Measurements from ENCODE around the gene DLG5. TPM values are rescaled to one million over a fixed set of nuclear protein-coding genes. Genes with fewer than 3 reads are reported as not detected.

The DLG5 gene
- total and polyA plus RNA-seq, 10 of the 15 experiments (the other 5 are each of a cell fraction or from before 2014, with no cell fraction given): 0.18 to 6.6 (median 2.7) TPM

- CTCF ChIA-PET: interaction anchor here (1.2 kb wide), 1 partner anchor 10 kb away, joined by 5 read pairs; no protein-coding TSS in a partner anchor
- Histone ChIP-seq H3K27ac (ENCODE audit: control insufficient read depth, insufficient read depth) (no peak overlapping the region), H3K79me2 (ENCODE audit: control insufficient read depth, insufficient read depth, low read length) (no peaks in the 10 kb centered on the region), H3K9me3 (replicated peaks; ENCODE audit: control insufficient read depth, insufficient read depth, low read length) (no peaks in the 10 kb centered on the region), H3K9ac (ENCODE audit: control insufficient read depth, insufficient read depth, low read length) (no peak overlapping the region), H3K36me3 (ENCODE audit: control insufficient read depth in 2 of 2, insufficient read depth in 2 of 2, low read length in 1 of 2) (peaks cover 0 to 5% of the 10 kb centered on the region in 2 experiments; a peak in 2 of 4 replicates), H4K20me1 (ENCODE audit: control insufficient read depth, insufficient read depth) (no peaks in the 10 kb centered on the region), H2AFZ (ENCODE audit: control insufficient read depth, low read depth, low read length) (no peak overlapping the region), H3K4me1 (ENCODE audit: control insufficient read depth, insufficient read depth, low read length) (no peaks in the 10 kb centered on the region), H3K4me2 (ENCODE audit: control insufficient read depth, insufficient read depth) (no peak overlapping the region), H3K4me3 (no peak overlapping the region), H3K27me3 (replicated peaks in 1 of 2; ENCODE audit: control insufficient read depth in 2 of 2, insufficient read depth in 2 of 2, low read length in 1 of 2) (no peaks in the 10 kb centered on the region)
- FAIRE-seq (no peak), DNase-seq (ENCODE audit: low read depth, low spot score) (no peak), ATAC-seq (no peak)
- RAD21 ChIA-PET (ENCODE audit: unreplicated experiment): interaction anchor here (0.6 kb wide), 1 partner anchor 60 kb away, joined by 3 read pairs; no protein-coding TSS in a partner anchor
- SMC1A ChIA-PET (ENCODE audit: uncharacterized antibody, unreplicated experiment): no interaction called here
- intact Hi-C loops (cut with micrococcal nuclease; ENCODE audit: unreplicated experiment): no loop called here
- 88% methylated on average over 5 of the region's 5 CpGs for WGBS (ENCODE audit: insufficient coverage, insufficient replicate concordance, low lambda C conversion rate, missing lambda C conversion rate)
- no TSS peak for BruUV-seq (replicated peaks)
- in situ Hi-C loops (cut with MboI): no loop called here
- POLR2A ChIA-PET: no interaction called here
- TF ChIP-seq EGR1 (IDR thresholded peaks at IDR 0.05; ENCODE audit: borderline replicate concordance in 1 of 2, low read depth in 2 of 2, low read length in 2 of 2) (no peak), FOXK2 (IDR thresholded peaks at IDR 0.05) (no peak), ZNF217 (IDR thresholded peaks at IDR 0.05) (no peak)
- TF ChIP-seq, protein P1, sequence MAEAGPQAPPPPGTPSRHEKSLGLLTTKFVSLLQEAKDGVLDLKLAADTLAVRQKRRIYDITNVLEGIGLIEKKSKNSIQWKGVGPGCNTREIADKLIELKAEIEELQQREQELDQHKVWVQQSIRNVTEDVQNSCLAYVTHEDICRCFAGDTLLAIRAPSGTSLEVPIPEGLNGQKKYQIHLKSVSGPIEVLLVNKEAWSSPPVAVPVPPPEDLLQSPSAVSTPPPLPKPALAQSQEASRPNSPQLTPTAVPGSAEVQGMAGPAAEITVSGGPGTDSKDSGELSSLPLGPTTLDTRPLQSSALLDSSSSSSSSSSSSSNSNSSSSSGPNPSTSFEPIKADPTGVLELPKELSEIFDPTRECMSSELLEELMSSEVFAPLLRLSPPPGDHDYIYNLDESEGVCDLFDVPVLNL (IDR thresholded peaks at IDR 0.05; ENCODE audit: low read depth, low read length): no peak
- TF ChIP-seq, protein P2, sequence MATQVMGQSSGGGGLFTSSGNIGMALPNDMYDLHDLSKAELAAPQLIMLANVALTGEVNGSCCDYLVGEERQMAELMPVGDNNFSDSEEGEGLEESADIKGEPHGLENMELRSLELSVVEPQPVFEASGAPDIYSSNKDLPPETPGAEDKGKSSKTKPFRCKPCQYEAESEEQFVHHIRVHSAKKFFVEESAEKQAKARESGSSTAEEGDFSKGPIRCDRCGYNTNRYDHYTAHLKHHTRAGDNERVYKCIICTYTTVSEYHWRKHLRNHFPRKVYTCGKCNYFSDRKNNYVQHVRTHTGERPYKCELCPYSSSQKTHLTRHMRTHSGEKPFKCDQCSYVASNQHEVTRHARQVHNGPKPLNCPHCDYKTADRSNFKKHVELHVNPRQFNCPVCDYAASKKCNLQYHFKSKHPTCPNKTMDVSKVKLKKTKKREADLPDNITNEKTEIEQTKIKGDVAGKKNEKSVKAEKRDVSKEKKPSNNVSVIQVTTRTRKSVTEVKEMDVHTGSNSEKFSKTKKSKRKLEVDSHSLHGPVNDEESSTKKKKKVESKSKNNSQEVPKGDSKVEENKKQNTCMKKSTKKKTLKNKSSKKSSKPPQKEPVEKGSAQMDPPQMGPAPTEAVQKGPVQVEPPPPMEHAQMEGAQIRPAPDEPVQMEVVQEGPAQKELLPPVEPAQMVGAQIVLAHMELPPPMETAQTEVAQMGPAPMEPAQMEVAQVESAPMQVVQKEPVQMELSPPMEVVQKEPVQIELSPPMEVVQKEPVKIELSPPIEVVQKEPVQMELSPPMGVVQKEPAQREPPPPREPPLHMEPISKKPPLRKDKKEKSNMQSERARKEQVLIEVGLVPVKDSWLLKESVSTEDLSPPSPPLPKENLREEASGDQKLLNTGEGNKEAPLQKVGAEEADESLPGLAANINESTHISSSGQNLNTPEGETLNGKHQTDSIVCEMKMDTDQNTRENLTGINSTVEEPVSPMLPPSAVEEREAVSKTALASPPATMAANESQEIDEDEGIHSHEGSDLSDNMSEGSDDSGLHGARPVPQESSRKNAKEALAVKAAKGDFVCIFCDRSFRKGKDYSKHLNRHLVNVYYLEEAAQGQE (IDR thresholded peaks at IDR 0.05; ENCODE audit: low read depth, low read length): no peak
Observed at GRCh38 chr10:77825965-77826364, 100.6 kb downstream of the DLG5 start.
